GM13977 (cell line): ENCODE results near the gene CFL1.
"Not testable (repeated sequence)": the region's sequence is repeated elsewhere in the genome, so short reads cannot be mapped to it uniquely, and the experiment has no call there.

Source experiments
- DNase-seq: peaks from one replicate; pipeline ENCODE4 v3.0.0; 2012; ENCODE audit warnings: low spot score
- CTCF ChIP-seq: IDR thresholded peaks from 2 replicates; pipeline ENCODE4 v1.5.1; 2012; ENCODE audit warnings: mild to moderate bottlenecking, control low read depth; ENCODE audit not compliant: insufficient read depth; ENCODE audit errors: extremely low read depth, missing control alignments
- in situ Hi-C: fragments of 300-500 bp; cut with MboI; formaldehyde crosslinking; loops from one replicate; pipeline ENCODE4 v1.12.0; 2022; ENCODE audit warnings: low sequenced_read_pairs, low pct_unique_long_range_greater_than_20kb, mixed read lengths, inconsistent platforms; ENCODE audit not compliant: unreplicated experiment

CFL1 gene

GRCh38 chr11:65851083-65851579 is 6.8 kb downstream of the CFL1 start:
- in situ Hi-C loops, result no loop called here
- DNase-seq, result no peak
- TF ChIP-seq CTCF, result peak; percentile 41

- no peak for TF ChIP-seq CTCF
- DNase-seq, result no peak
- in situ Hi-C loops, result no loop called here
Observed at GRCh38 chr11:65850217-65851082, 7.5 kb downstream of the CFL1 start.

- DNase-seq, result no peak
- no peak for TF ChIP-seq CTCF
- in situ Hi-C loops, result no loop called here
Observed at GRCh38 chr11:65849771-65850216, 8.2 kb downstream of the CFL1 start.

- no peak for DNase-seq
- TF ChIP-seq CTCF, result no peak
- in situ Hi-C loops, result no loop called here
Observed at GRCh38 chr11:65849366-65849765, 8.6 kb downstream of the CFL1 start.

- DNase-seq, in situ Hi-C loops: not testable (repeated sequence)
Observed at GRCh38 chr11:65848693-65849092, 9.3 kb downstream of the CFL1 start.

GRCh38 chr11:65847746-65848145 is 10.2 kb downstream of the CFL1 start:
- DNase-seq, result no peak
- in situ Hi-C loops, result no loop called here
- no peak for TF ChIP-seq CTCF

- no peak for TF ChIP-seq CTCF
- DNase-seq, result no peak
- in situ Hi-C loops, result no loop called here
Observed at GRCh38 chr11:65844231-65844872, 13.6 kb downstream of the CFL1 start.
